H4 (cell line): ENCODE data around the gene SRI. TPM values are rescaled to one million over a fixed set of nuclear protein-coding genes. Genes with fewer than 3 reads are reported as not detected.
"Not testable (repeated sequence)": the region's sequence is repeated elsewhere in the genome, so short reads cannot be mapped to it uniquely, and the experiment has no call there.

Experiments
- DNase-seq: peaks from one replicate; pipeline ENCODE4 v3.0.0-alpha.2; 2015; ENCODE audit warnings: low spot score
- total RNA-seq: library from RNA; depleted of rRNA; stranded (reverse); fragments of >200 nt; shearing (Covaris generic); gene quantifications from 2 replicates; pipeline ENCODE4 v1.2.3, GENCODE V29; 2014; rRNA removed

The SRI gene
- total RNA-seq, 1 experiment from 2014 or later = 321 TPM

GRCh38 chr7:88183051-88183450, 36.8 kb downstream of the SRI start:
- no peak for DNase-seq

DNA sequence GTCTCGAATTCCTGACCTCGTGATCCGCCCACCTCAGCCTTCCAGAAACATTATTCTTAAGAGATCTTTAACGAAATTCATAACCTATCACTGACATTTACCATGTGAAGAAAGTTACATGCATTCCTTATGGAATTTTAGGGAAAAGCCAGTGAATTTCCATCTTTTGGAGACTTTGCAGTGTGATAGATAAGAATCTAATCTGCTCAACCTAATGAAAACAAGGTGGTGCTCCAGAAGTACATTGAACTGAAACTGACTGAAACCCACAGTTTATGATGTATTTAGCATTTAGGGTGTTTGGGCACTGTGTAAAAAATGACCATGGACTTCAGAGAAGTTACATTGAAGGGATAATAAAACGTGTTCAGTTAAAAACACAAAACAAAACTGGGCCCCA, 43.6 kb downstream of the SRI start:
- DNase-seq = no peak

DNA sequence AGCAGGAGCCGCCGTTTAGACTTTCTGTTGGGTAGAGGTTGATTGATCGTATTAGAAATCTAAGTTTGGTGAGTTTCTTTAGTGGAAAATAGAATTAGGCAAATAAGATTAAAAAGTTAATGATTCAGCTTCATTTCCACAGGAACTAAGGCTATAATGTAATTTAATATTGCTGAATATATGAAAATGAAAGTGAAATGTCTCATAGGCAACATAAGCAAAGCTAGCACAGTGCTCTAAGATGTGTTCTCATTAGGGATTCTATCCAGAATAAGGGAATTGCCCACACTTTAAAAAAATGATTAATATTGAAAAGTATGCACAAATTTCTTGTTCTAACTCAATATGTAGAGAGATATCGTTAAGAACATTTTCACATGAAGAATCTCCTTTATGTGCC, 47.0 kb downstream of the SRI start:
- DNase-seq = no peak

GRCh38 chr7:88169717-88170320, 50.0 kb downstream of the SRI start:
- peak; percentile 12 for DNase-seq

DNA sequence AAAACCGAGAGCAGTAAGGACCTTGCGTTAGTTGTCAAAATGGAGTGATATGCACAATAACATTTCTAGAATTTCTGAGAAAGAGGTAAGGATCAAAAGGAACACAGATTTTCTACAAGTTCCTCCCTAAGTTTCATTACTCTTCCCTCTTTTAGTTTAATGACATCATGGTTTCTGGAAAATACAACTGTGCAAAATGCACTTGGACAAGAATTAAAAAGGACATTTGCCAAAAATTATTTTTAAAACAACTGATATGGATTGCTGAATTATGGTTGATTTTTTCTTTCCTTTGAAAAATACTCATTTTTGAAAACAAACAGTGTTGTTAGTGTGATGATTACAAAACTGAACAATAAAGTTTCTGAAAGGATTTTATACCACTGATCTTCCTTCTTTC, 52.1 kb downstream of the SRI start:
- DNase-seq = no peak

DNA sequence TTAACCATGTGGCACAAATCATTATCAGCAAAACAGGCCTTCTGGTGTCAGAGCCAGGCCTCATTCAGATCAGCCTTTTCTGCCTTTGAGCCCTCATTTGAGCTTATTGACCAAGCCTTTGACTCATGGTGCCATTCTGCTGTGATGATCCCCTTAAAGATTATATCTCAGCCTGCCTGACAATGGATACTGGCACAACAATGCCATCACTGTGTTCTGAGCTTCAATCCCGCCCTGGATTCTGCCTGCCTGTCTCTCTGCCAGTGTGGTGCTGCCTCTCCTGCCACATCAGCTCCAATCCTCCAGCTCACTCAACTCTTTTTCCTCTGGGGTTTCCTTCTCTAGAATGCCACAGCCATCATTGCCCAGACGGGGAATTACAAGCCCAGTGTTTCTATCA, 52.6 kb downstream of the SRI start:
- no peak for DNase-seq

- DNase-seq = no peak
Observed at GRCh38 chr7:88165697-88166096, 54.1 kb downstream of the SRI start.

GRCh38 chr7:88159741-88160140, 60.1 kb downstream of the SRI start:
- not testable (repeated sequence) for DNase-seq

GRCh38 chr7:88156356-88156755, 63.5 kb downstream of the SRI start:
- no peak for DNase-seq

DNA sequence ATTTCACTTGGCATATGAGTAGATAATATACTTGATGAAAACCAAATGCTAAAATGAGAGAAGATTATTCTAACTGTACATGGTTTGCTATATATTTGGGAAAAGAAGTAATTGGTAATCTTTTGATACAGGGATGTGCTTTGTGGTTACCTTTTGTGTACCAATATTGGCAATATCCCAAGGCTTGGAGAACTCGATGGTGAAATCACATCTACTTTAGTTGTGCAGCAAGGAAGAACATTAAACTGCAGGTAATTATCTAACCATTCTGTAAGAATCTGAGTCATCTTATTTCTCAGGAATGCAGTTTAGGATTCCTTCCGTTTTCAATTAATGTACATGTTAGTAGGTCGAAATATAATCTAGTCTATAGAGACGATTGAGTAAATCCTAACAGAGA, 64.1 kb downstream of the SRI start:
- DNase-seq = no peak

Other genes starting within 250 kb of the SRI start
- 0.02 and 0.06 TPM in 2 replicates for gene STEAP4, start 86.9 kb upstream of the SRI start, total RNA-seq